ENCODE results near the gene TIMM44.

GRCh38 chr19:7916955-7917266 is 26.6 kb downstream of the TIMM44 start:
- TF ChIP-seq TAF1 (IDR thresholded peaks at IDR 0.05; ENCODE audit: borderline replicate concordance, insufficient read depth, low read length) (no peak), SIN3A (IDR thresholded peaks at IDR 0.05; ENCODE audit: borderline replicate concordance, insufficient read depth, low read length) (no peak), POLR2AphosphoS5 (IDR thresholded peaks at IDR 0.05; ENCODE audit: low read depth, low read length) (no peak)
